ENCODE results near the gene FADS6. TPM values are rescaled to one million over a fixed set of nuclear protein-coding genes. Genes with fewer than 3 reads are reported as not detected.
"Not testable (repeated sequence)": the region's sequence is repeated elsewhere in the genome, so short reads cannot be mapped to it uniquely, and the experiment has no call there.

The FADS6 gene
- total and polyA plus RNA-seq, 7 donors: 0.01 TPM; not detected in 6

- no peak for DNase-seq
Measured at GRCh38 chr17:74907012-74907411, 13.6 kb upstream of the FADS6 start.

GRCh38 chr17:74906214-74906793 is 12.9 kb upstream of the FADS6 start:
- H3K27me3 ChIP-seq (ENCODE audit: insufficient read depth in 3 of 3, low read length in 2 of 3): peaks cover 0 to 35% (median 7%) of the 10 kb centered on the region in 3 donors
- intact Hi-C loops (cut with DNase I): loop anchor here in 1 of 2 donors (10.0 kb wide), 1 partner anchor 58 kb away; no protein-coding TSS in a partner anchor
- H3K36me3 ChIP-seq (ENCODE audit: insufficient read depth in 1 of 2, low read depth in 1 of 2); H3K9me3 ChIP-seq; H3K27ac ChIP-seq; DNase-seq; H3K4me1 ChIP-seq; H3K4me3 ChIP-seq; ATAC-seq: not testable (repeated sequence)
- 51 to 57% (median 57%) methylated on average over 6 of the region's 6 CpGs for WGBS, 3 donors

More at GRCh38 chr17:74907012-74907411, 13.6 kb upstream of the FADS6 start:
- Histone ChIP-seq H3K27me3 (ENCODE audit: insufficient read depth in 3 of 3, low read length in 2 of 3) (peaks cover 0 to 33% (median 7%) of the 10 kb centered on the region in 3 donors), H3K27ac (no peak overlapping the region), H3K9me3 (no peaks in the 10 kb centered on the region), H3K4me3 (no peak overlapping the region), H3K4me1 (no peaks in the 10 kb centered on the region), H3K36me3 (ENCODE audit: insufficient read depth in 1 of 2, low read depth in 1 of 2) (no peaks in the 10 kb centered on the region)
- intact Hi-C loops (cut with DNase I): loop anchor here in 1 of 2 donors (10.0 kb wide), 1 partner anchor 58 kb away; no protein-coding TSS in a partner anchor
- WGBS, 3 donors: 91 to 96% (median 93%) methylated on average over 19 to 34 of the region's 34 CpGs
- TF ChIP-seq CTCF (IDR thresholded peaks at IDR 0.05): no peak
- ATAC-seq: no peak

- intact Hi-C loops (cut with DNase I): loop anchor here in 1 of 2 donors (10.0 kb wide), 1 partner anchor 60 kb away; no protein-coding TSS in a partner anchor
- no peak overlapping the region for H3K27ac ChIP-seq
- 62 to 66% (median 66%) methylated on average over 7 of the region's 7 CpGs for WGBS, 3 donors
Measured at GRCh38 chr17:74904687-74905409, 11.4 kb upstream of the FADS6 start.

GRCh38 chr17:74903671-74904070 is 10.2 kb upstream of the FADS6 start:
- intact Hi-C loops (cut with DNase I): loop anchor here in 1 of 2 donors (10.0 kb wide), 1 partner anchor 61 kb away; no protein-coding TSS in a partner anchor
- Histone ChIP-seq H3K27me3 (ENCODE audit: insufficient read depth in 3 of 3, low read length in 2 of 3) (peaks cover 0 to 41% (median 10%) of the 10 kb centered on the region in 3 donors), H3K9me3 (no peaks in the 10 kb centered on the region), H3K4me1 (no peaks in the 10 kb centered on the region), H3K4me3 (no peak overlapping the region), H3K36me3 (ENCODE audit: insufficient read depth in 1 of 2, low read depth in 1 of 2) (no peaks in the 10 kb centered on the region), H3K27ac (no peak overlapping the region)
- DNase-seq: no peak
- no peak for TF ChIP-seq CTCF (IDR thresholded peaks at IDR 0.05)
- WGBS, 3 donors: 60 to 68% (median 66%) methylated on average over 6 of the region's 6 CpGs
- no peak for ATAC-seq

More at GRCh38 chr17:74904687-74905409, 11.4 kb upstream of the FADS6 start:
- H3K4me1 ChIP-seq: no peaks in the 10 kb centered on the region
- DNase-seq: no peak
- no peaks in the 10 kb centered on the region for H3K36me3 ChIP-seq (ENCODE audit: insufficient read depth in 1 of 2, low read depth in 1 of 2)
- no peak overlapping the region for H3K4me3 ChIP-seq
- no peak for TF ChIP-seq CTCF (IDR thresholded peaks at IDR 0.05)
- H3K9me3 ChIP-seq: no peaks in the 10 kb centered on the region
- peaks cover 0 to 41% (median 10%) of the 10 kb centered on the region in 3 donors for H3K27me3 ChIP-seq (ENCODE audit: insufficient read depth in 3 of 3, low read length in 2 of 3)
- ATAC-seq: no peak

GRCh38 chr17:74903034-74903433 is 9.6 kb upstream of the FADS6 start:
- no peaks in the 10 kb centered on the region for H3K36me3 ChIP-seq (ENCODE audit: insufficient read depth in 1 of 2, low read depth in 1 of 2)
- H3K27me3 ChIP-seq (ENCODE audit: insufficient read depth in 3 of 3, low read length in 2 of 3): peaks cover 0 to 41% (median 10%) of the 10 kb centered on the region in 3 donors
- WGBS, 3 donors: 74 to 78% (median 76%) methylated on average over 9 of the region's 9 CpGs
- H3K27ac ChIP-seq: no peak overlapping the region
- no peaks in the 10 kb centered on the region for H3K9me3 ChIP-seq
- H3K4me3 ChIP-seq: no peak overlapping the region
- no peaks in the 10 kb centered on the region for H3K4me1 ChIP-seq
- intact Hi-C loops (cut with DNase I): loop anchor here in 1 of 2 donors (10.0 kb wide), 1 partner anchor 62 kb away; no protein-coding TSS in a partner anchor
- ATAC-seq (no peak), DNase-seq (no peak)
- no peak for TF ChIP-seq CTCF (IDR thresholded peaks at IDR 0.05)
